ENCODE results near the gene DCBLD2. TPM values are rescaled to one million over a fixed set of nuclear protein-coding genes. Genes with fewer than 3 reads are reported as not detected.
A peak's percentile ranks its signal among the peaks of the same experiment; 100 is the strongest.

DCBLD2 gene
- 72.8 TPM for polyA plus RNA-seq (ENCODE audit: insufficient read length)
- long read RNA-seq, donor 1, full-length matches to known transcripts, result 4 of 4 reads
- long read RNA-seq, donor 1, partial matches to known transcripts, result 0 of 4 reads
- long read RNA-seq, donor 1, other reads (novel, unspliced or antisense), result 0 of 4 reads
- long read RNA-seq, donor 2, full-length matches to known transcripts, result 3 of 3 reads
- long read RNA-seq, donor 2, partial matches to known transcripts, result 0 of 3 reads
- long read RNA-seq, donor 2, other reads (novel, unspliced or antisense), result 0 of 3 reads
- long read RNA-seq, donor 3, full-length matches to known transcripts, result 4 of 4 reads
- long read RNA-seq, donor 3, partial matches to known transcripts, result 0 of 4 reads
- long read RNA-seq, donor 3, other reads (novel, unspliced or antisense), result 0 of 4 reads
- long read RNA-seq, donor 4, result 0 reads
- long read RNA-seq, donor 5, full-length matches to known transcripts, result 2 of 2 reads
- long read RNA-seq, donor 5, partial matches to known transcripts, result 0 of 2 reads
- long read RNA-seq, donor 5, other reads (novel, unspliced or antisense), result 0 of 2 reads
- long read RNA-seq, donor 6, full-length matches to known transcripts, result 1 of 1 reads
- long read RNA-seq, donor 6, partial matches to known transcripts, result 0 of 1 reads
- long read RNA-seq, donor 6, other reads (novel, unspliced or antisense), result 0 of 1 reads
- long read RNA-seq, donor 7, full-length matches to known transcripts, result 10 of 16 reads
- long read RNA-seq, donor 7, partial matches to known transcripts, result 6 of 16 reads
- long read RNA-seq, donor 7, other reads (novel, unspliced or antisense), result 0 of 16 reads
- long read RNA-seq, donor 8, full-length matches to known transcripts, result 1 of 1 reads
- long read RNA-seq, donor 8, partial matches to known transcripts, result 0 of 1 reads
- long read RNA-seq, donor 8, other reads (novel, unspliced or antisense), result 0 of 1 reads

GRCh38 chr3:98901392-98902350, at the start of gene DCBLD2:
Gene DCBLD2 (minus strand): TSS chr3:98901695. CDS start chr3:98901326, 369 bp downstream.
- peak; percentile 98 for DNase-seq

GRCh38 chr3:98945666-98946065, 44.2 kb upstream of the DCBLD2 start:
- DNase-seq, result no peak

GRCh38 chr3:98945101-98945524, 43.6 kb upstream of the DCBLD2 start:
- no peak for DNase-seq

GRCh38 chr3:98930413-98930812, 28.9 kb upstream of the DCBLD2 start:
- no peak for DNase-seq

GRCh38 chr3:98921957-98922356, 20.5 kb upstream of the DCBLD2 start:
- DNase-seq, result no peak

GRCh38 chr3:98920166-98920565, 18.7 kb upstream of the DCBLD2 start:
- no peak for DNase-seq

GRCh38 chr3:98918586-98918985, 17.1 kb upstream of the DCBLD2 start:
- no peak for DNase-seq

GRCh38 chr3:98917608-98918007, 16.1 kb upstream of the DCBLD2 start:
- DNase-seq, result no peak

- DNase-seq, result no peak
Observed at GRCh38 chr3:98914210-98915080, 12.9 kb upstream of the DCBLD2 start.

GRCh38 chr3:98912448-98912847, 11.0 kb upstream of the DCBLD2 start:
- DNase-seq, result no peak

GRCh38 chr3:98906230-98906629, 4.7 kb upstream of the DCBLD2 start:
- no peak for DNase-seq

GRCh38 chr3:98903705-98904481, 2.4 kb upstream of the DCBLD2 start:
- no peak for DNase-seq

- DNase-seq, result no peak
Observed at GRCh38 chr3:98903099-98903498, 1.6 kb upstream of the DCBLD2 start.

- peak; percentile 17 for DNase-seq
Observed at GRCh38 chr3:98902351-98902740, 851 bp upstream of the DCBLD2 start.

GRCh38 chr3:98901119-98901391, 440 bp downstream of the DCBLD2 start:
- peak; percentile 52 for DNase-seq

- no peak for DNase-seq
Observed at GRCh38 chr3:98900265-98901118, 1.0 kb downstream of the DCBLD2 start.

GRCh38 chr3:98897701-98898100, 3.8 kb downstream of the DCBLD2 start:
- no peak for DNase-seq

- DNase-seq, result no peak
Observed at GRCh38 chr3:98894791-98895576, 6.5 kb downstream of the DCBLD2 start.
